Measurements from ENCODE around the gene SPINK14. TPM values are rescaled to one million over a fixed set of nuclear protein-coding genes. Genes with fewer than 3 reads are reported as not detected.
A peak's percentile ranks its signal among the peaks of the same experiment; 100 is the strongest.

Gene SPINK14
- total RNA-seq, 1 donor from 2014 or later: not detected

GRCh38 chr5:148152781-148153180, 15.6 kb upstream of the SPINK14 start:
- no peak for DNase-seq (ENCODE audit: low spot score, unreplicated experiment)
- Mint-ChIP-seq H3K36me3 (ENCODE audit: insufficient read depth) (peaks cover 1% of the 10 kb centered on the region), H3K27ac (no peak overlapping the region), H3K9me3 (ENCODE audit: low read depth) (peaks cover 17% of the 10 kb centered on the region), H3K4me1 (ENCODE audit: low read depth) (peaks cover 12% of the 10 kb centered on the region), H3K27me3 (no peaks in the 10 kb centered on the region), H3K4me3 (ENCODE audit: low read depth) (no peak overlapping the region)
- TF ChIP-seq, protein P1, sequence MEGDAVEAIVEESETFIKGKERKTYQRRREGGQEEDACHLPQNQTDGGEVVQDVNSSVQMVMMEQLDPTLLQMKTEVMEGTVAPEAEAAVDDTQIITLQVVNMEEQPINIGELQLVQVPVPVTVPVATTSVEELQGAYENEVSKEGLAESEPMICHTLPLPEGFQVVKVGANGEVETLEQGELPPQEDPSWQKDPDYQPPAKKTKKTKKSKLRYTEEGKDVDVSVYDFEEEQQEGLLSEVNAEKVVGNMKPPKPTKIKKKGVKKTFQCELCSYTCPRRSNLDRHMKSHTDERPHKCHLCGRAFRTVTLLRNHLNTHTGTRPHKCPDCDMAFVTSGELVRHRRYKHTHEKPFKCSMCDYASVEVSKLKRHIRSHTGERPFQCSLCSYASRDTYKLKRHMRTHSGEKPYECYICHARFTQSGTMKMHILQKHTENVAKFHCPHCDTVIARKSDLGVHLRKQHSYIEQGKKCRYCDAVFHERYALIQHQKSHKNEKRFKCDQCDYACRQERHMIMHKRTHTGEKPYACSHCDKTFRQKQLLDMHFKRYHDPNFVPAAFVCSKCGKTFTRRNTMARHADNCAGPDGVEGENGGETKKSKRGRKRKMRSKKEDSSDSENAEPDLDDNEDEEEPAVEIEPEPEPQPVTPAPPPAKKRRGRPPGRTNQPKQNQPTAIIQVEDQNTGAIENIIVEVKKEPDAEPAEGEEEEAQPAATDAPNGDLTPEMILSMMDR (IDR thresholded peaks at IDR 0.05; ENCODE audit: unreplicated experiment): no peak

DNA sequence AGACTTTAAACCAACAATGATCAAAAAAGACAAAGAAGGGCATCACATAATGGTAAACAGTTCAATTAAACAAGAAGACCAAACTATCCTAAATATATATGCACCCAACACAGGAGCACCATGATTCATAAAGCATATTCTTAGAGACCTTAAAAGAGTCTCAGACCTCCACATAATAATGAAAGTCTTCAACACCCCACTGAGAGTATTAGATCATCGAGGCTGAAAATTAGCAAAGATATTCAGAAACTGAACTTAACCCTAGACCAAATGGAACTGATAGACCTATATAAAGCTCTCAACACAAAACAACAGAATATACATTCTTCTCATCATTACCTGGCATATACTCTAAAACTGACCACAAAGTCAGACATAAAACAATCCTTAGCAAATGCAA, 11.7 kb upstream of the SPINK14 start:
- Mint-ChIP-seq H3K4me3 (ENCODE audit: low read depth) (no peak overlapping the region), H3K9me3 (ENCODE audit: low read depth) (peaks cover 22% of the 10 kb centered on the region), H3K4me1 (ENCODE audit: low read depth) (peaks cover 2% of the 10 kb centered on the region), H3K36me3 (ENCODE audit: insufficient read depth) (peaks cover 4% of the 10 kb centered on the region), H3K27ac (peak overlapping the region; percentile 35), H3K27me3 (no peaks in the 10 kb centered on the region)
- TF ChIP-seq, protein P1 (IDR thresholded peaks at IDR 0.05; ENCODE audit: unreplicated experiment): no peak
- no peak for DNase-seq (ENCODE audit: low spot score, unreplicated experiment)

GRCh38 chr5:148162038-148162437, 6.3 kb upstream of the SPINK14 start:
- no peaks in the 10 kb centered on the region for H3K27me3 Mint-ChIP-seq
- DNase-seq (ENCODE audit: low spot score, unreplicated experiment): no peak
- peaks cover 11% of the 10 kb centered on the region for H3K9me3 Mint-ChIP-seq (ENCODE audit: low read depth)
- H3K4me1 Mint-ChIP-seq (ENCODE audit: low read depth): peaks cover 1% of the 10 kb centered on the region
- no peak overlapping the region for H3K4me3 Mint-ChIP-seq (ENCODE audit: low read depth)
- no peak overlapping the region for H3K27ac Mint-ChIP-seq
- TF ChIP-seq, protein P1 (IDR thresholded peaks at IDR 0.05; ENCODE audit: unreplicated experiment): no peak
- H3K36me3 Mint-ChIP-seq (ENCODE audit: insufficient read depth): peaks cover 2% of the 10 kb centered on the region

- no peak for DNase-seq (ENCODE audit: low spot score, unreplicated experiment)
Observed at GRCh38 chr5:148163345-148163744, 5.0 kb upstream of the SPINK14 start.

DNA sequence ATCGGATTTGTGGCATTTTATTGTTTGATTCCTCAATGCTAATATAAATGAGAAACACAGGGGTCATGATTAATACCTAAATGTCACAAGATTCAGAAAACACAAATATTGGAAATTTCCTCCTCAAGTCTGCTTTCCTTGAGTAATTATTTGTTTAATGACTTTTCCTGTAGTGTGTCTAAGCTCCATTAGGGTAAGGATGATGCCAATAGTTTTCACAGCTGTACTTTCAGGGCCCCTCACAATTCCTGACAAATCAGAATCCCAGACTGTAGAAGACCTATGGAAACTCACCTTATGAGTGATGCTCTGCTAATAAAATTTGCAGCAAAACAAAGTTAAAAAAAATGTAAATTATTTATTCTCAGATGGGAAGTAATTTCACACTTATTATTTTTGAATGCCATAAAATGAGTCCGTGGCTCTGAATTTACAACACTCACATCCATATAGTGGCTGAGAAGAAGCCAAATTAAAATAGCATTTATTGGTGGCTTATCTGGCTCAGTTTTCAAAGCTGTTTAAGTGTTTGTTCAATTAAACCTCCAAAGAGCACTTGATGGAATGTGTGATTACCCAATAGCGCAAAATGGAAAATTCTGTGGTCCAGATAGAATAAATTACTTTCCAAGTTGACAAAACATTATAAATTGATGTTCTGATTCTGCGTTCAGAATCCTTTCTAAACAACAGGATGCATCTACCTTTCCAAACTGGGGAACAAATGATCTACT, 1.6 kb upstream of the SPINK14 start:
- H3K27ac Mint-ChIP-seq: no peak overlapping the region
- H3K4me1 Mint-ChIP-seq (ENCODE audit: low read depth): peaks cover 1% of the 10 kb centered on the region
- no peak overlapping the region for H3K4me3 Mint-ChIP-seq (ENCODE audit: low read depth)
- no peak for DNase-seq (ENCODE audit: low spot score, unreplicated experiment)
- peaks cover 3% of the 10 kb centered on the region for H3K9me3 Mint-ChIP-seq (ENCODE audit: low read depth)
- TF ChIP-seq, protein P1 (IDR thresholded peaks at IDR 0.05; ENCODE audit: unreplicated experiment): no peak
- H3K36me3 Mint-ChIP-seq (ENCODE audit: insufficient read depth): no peaks in the 10 kb centered on the region
- no peaks in the 10 kb centered on the region for H3K27me3 Mint-ChIP-seq

More at GRCh38 chr5:148163345-148163744, 5.0 kb upstream of the SPINK14 start:
- peaks cover 2% of the 10 kb centered on the region for H3K36me3 Mint-ChIP-seq (ENCODE audit: insufficient read depth)
- TF ChIP-seq, protein P1 (IDR thresholded peaks at IDR 0.05; ENCODE audit: unreplicated experiment): no peak
- no peaks in the 10 kb centered on the region for H3K27me3 Mint-ChIP-seq
- H3K9me3 Mint-ChIP-seq (ENCODE audit: low read depth): peaks cover 8% of the 10 kb centered on the region
- H3K4me3 Mint-ChIP-seq (ENCODE audit: low read depth): no peak overlapping the region
- H3K27ac Mint-ChIP-seq: no peak overlapping the region
- H3K4me1 Mint-ChIP-seq (ENCODE audit: low read depth): peaks cover 1% of the 10 kb centered on the region

Data from progenitor cell of endocrine pancreas (in vitro differentiated cells).